Esophagus (tissue), 2 donors: ENCODE data around the gene PALMD. TPM values are rescaled to one million over a fixed set of nuclear protein-coding genes. Genes with fewer than 3 reads are reported as not detected.

Experiments
- H3K27ac ChIP-seq, 2 donors: one replicate each; pipeline ENCODE4 v1.5.1; 2013; ENCODE audit warnings: low read depth in 2 of 2, mild to moderate bottlenecking in 2 of 2, inconsistent platforms in 1 of 2, low read length in 1 of 2, moderate library complexity in 1 of 2
- H3K27me3 ChIP-seq, 2 donors: one replicate each; pipeline ENCODE4 v1.6.1; 2013; ENCODE audit warnings: low read length in 2 of 2, control low read depth in 1 of 2, mild to moderate bottlenecking in 1 of 2; ENCODE audit not compliant: insufficient read depth in 2 of 2, control insufficient read depth in 1 of 2
- H3K36me3 ChIP-seq, 2 donors: one replicate each; pipeline ENCODE4 v1.6.1; 2013; ENCODE audit warnings: low read length in 1 of 2; ENCODE audit not compliant: control insufficient read depth in 2 of 2, insufficient read depth in 2 of 2
- H3K4me1 ChIP-seq, 2 donors: one replicate each; pipeline ENCODE4 v1.6.1; 2013; ENCODE audit warnings: low read length in 1 of 2; ENCODE audit not compliant: control insufficient read depth in 2 of 2, insufficient read depth in 2 of 2
- H3K4me3 ChIP-seq, 2 donors: one replicate each; pipeline ENCODE4 v1.5.1; 2013; ENCODE audit warnings: low read length in 2 of 2, mild to moderate bottlenecking in 2 of 2, low read depth in 1 of 2, moderate library complexity in 1 of 2
- H3K9me3 ChIP-seq, 2 donors: one replicate each; pipeline ENCODE4 v1.6.1; 2013; ENCODE audit warnings: mild to moderate bottlenecking in 2 of 2, low read depth in 1 of 2, low read length in 1 of 2, moderate library complexity in 1 of 2; ENCODE audit not compliant: control insufficient read depth in 2 of 2, insufficient read depth in 1 of 2
- WGBS, 2 donors: extraction: QIAGEN DNeasy Blood & Tissue Kit; methylation state at CpG; one replicate each; pipeline ENCODE4 v1.1.7; 2013; 5-methylcytosine and 5-hydroxymethylcytosine counted together
- polyA plus RNA-seq, 2 donors: library from polyadenylated mRNA; stranded (reverse); fragments of 200-250 nt; gene quantifications; one replicate each; pipeline ENCODE4 v1.2.3, GENCODE V29; 2013
- donor health status: healthy with polysubstance abuse.
- donor health status: Bipolar disorder and iron deficiency.

Gene PALMD
- polyA plus RNA-seq, 2 donors, result 18.3 to 35.9 TPM

DNA sequence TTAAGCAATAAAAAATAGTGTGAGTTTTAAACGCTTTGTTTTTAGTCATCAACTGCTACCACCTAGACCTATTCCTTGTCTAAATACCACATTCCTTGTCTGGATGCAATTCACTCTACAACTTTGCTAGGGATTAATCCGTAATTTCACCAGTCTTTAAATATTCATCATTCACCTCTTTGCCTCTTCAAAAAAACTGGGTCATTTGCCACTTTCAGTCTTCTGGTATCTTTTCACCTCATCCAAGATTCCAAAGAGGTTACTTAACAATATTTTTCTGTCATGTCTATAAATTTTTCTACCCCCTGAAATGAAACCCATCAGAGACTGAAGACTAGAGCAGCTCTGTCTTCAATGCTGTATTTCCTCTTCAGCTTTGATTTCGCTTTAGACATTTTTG is 9.5 kb downstream of the PALMD start:
- no peak overlapping the region for H3K4me3 ChIP-seq
- H3K36me3 ChIP-seq, result no peaks in the 10 kb centered on the region
- H3K4me1 ChIP-seq, result peaks cover 0 to 4% of the 10 kb centered on the region in 2 donors
- no peaks in the 10 kb centered on the region for H3K9me3 ChIP-seq
- 85 to 88% methylated on average over 3 of the region's 3 CpGs for WGBS, 2 donors
- no peak overlapping the region for H3K27ac ChIP-seq
- H3K27me3 ChIP-seq, result no peaks in the 10 kb centered on the region

DNA sequence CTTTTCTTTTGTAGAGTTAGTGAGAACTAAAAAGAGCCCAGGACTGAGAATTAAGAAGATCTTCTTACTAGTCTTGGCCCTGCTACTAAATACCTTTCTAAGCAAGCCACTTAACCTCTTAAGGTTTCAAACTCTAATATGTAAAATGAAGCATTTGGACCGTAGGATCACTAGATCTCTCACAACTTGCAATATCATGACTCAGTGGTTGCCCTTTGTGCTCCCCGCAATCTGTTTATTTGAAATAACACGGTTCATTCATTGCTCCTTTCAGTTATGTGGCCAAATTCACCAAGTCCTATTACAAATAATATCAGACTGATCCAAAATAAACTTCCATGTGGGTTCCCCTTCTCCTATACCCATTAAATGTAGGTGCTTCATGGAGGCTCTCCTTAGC is 10.8 kb downstream of the PALMD start:
- Histone ChIP-seq H3K27ac (peak overlapping the region in 1 of 2 donors; percentile 21), H3K36me3 (no peaks in the 10 kb centered on the region), H3K27me3 (no peaks in the 10 kb centered on the region), H3K4me1 (peaks cover 0 to 4% of the 10 kb centered on the region in 2 donors), H3K4me3 (no peak overlapping the region), H3K9me3 (no peaks in the 10 kb centered on the region)
- 59 to 72% methylated on average over 3 of the region's 3 CpGs for WGBS, 2 donors

DNA sequence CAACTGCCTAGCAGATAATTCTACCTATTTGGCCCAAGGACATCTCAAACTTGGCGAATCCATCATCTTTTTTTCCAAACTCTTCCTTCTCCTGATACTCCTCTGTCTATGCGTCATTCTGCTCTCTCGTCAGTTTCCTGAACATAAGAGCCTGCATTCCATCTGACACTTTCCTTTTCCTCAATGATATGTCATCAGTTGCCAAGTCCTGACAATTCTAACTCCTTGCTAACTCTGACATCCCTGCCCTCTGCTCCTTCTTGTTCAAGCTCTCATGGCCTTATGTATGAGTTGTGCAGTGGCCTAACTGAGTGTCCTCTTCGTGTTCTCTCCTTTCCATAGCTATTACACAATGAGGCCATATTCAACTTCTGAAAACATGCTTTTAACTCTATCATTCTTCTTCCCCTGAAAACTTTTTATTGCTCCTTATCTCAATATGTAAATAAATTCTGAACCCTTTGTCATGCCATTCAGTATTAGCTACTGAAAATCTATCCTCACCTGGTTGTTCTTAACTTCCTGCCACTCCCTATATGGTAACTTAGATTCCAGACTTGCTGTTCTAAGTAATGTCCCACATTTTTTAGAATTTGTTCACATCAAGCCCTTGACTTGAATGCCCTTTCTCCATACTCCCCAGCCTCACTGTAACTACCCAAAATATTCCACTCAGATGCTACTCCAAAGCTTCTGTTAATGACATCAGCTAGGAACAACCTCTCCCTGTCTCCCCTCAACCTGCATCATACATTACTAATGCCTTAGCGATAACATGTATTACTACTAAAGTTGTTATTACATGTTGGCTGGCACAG is 11.5 kb downstream of the PALMD start:
- Histone ChIP-seq H3K9me3 (no peaks in the 10 kb centered on the region), H3K36me3 (no peaks in the 10 kb centered on the region), H3K4me1 (peaks cover 0 to 4% of the 10 kb centered on the region in 2 donors), H3K27me3 (no peaks in the 10 kb centered on the region), H3K27ac (peak overlapping the region; percentile 60 to 79), H3K4me3 (no peak overlapping the region)
- 53 to 57% methylated on average over 5 of the region's 5 CpGs for WGBS, 2 donors

DNA sequence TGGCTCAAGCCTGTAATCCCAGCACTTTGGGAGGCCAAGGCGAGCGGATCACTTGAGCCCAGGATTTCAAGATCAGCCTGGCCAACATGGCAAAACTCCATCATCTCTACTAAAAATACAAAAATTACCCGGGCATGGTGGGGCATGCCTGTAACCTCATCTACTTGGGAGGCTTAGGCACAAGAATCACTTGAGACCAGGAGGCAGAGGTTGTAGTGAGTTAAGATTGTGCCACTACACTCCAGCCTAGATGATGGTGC is 12.0 kb downstream of the PALMD start:
- Histone ChIP-seq H3K9me3 (no peaks in the 10 kb centered on the region), H3K36me3 (no peaks in the 10 kb centered on the region), H3K27me3 (no peaks in the 10 kb centered on the region), H3K27ac (peak overlapping the region; percentile 49 to 60), H3K4me1 (peaks cover 0 to 4% of the 10 kb centered on the region in 2 donors), H3K4me3 (no peak overlapping the region)
- WGBS, 2 donors, result 52 to 74% methylated on average over 3 of the region's 3 CpGs

DNA sequence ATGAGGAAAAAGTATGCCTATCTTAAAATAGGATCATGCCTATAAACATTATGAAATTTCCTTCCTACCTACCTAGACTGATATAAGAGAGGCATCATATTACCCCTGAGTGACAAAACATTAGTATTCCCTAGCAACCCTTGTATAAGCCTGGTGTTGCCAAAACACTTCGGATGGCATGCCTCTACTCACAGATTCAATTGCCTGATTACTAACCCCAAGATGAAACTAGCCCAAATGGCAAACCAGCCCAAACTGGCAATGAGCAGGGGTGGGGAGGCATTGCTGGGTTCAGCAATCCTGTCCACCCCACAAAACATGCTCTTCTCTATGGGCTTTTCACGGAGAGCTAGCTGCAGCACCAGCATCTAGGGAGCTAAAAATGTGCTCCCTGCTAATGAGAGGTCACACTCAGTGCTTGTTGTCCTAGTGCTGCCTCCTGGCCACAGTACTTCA is 13.9 kb downstream of the PALMD start:
- peaks cover 0 to 3% of the 10 kb centered on the region in 2 donors for H3K36me3 ChIP-seq
- H3K9me3 ChIP-seq, result no peaks in the 10 kb centered on the region
- H3K27ac ChIP-seq, result peak overlapping the region; percentile 35 to 71
- peaks cover 0 to 4% of the 10 kb centered on the region in 2 donors for H3K4me1 ChIP-seq
- 34 to 35% methylated on average over 2 of the region's 2 CpGs for WGBS, 2 donors
- no peak overlapping the region for H3K4me3 ChIP-seq
- no peaks in the 10 kb centered on the region for H3K27me3 ChIP-seq

DNA sequence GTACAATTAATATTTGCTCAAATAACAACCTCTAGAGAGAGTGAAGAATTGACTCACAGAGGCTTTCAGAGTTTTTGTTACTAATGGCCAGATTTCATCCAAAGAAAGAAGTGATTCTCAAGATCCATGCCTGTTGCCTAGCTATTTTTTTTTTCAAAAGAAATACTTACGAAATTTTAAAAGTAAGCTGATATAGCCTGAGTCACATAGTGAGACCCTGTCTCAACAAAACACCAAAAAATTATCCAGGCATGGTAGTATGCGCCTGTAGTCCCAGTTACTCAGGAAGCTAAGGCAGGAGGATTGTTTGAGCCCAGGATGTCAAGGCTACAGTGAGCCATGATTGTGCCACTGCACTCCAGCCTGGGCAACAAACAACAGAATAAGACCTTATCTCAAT is 14.6 kb downstream of the PALMD start:
- no peaks in the 10 kb centered on the region for H3K27me3 ChIP-seq
- H3K36me3 ChIP-seq, result peaks cover 0 to 3% of the 10 kb centered on the region in 2 donors
- no peak overlapping the region for H3K4me3 ChIP-seq
- H3K27ac ChIP-seq, result no peak overlapping the region
- no peaks in the 10 kb centered on the region for H3K9me3 ChIP-seq
- 69 to 83% methylated on average over 2 of the region's 2 CpGs for WGBS, 2 donors
- H3K4me1 ChIP-seq, result peaks cover 0 to 4% of the 10 kb centered on the region in 2 donors

DNA sequence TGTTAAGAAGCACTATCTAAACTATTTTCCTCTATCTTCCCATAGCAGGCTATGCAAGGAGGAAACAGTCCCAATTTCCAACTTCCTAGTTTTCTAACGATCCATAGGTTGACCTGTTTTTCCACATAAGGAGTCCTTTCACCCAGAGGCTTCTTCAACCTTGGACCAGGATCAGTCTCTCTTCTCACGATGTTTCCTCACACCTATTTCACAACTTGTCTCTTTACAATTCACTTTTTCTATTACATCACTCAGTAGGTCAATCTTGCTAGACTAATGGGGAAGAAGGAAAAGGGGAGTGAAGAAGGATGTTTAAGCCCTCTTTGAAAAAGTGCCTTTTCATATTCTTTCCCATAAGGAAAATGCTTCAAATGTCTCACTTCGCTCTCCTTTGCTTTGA is 15.9 kb downstream of the PALMD start:
- no peaks in the 10 kb centered on the region for H3K27me3 ChIP-seq
- H3K27ac ChIP-seq, result no peak overlapping the region
- H3K9me3 ChIP-seq, result no peaks in the 10 kb centered on the region
- 59 to 66% methylated on average over 3 of the region's 3 CpGs for WGBS, 2 donors
- H3K4me1 ChIP-seq, result peaks cover 0 to 4% of the 10 kb centered on the region in 2 donors
- peaks cover 0 to 3% of the 10 kb centered on the region in 2 donors for H3K36me3 ChIP-seq
- H3K4me3 ChIP-seq, result no peak overlapping the region

DNA sequence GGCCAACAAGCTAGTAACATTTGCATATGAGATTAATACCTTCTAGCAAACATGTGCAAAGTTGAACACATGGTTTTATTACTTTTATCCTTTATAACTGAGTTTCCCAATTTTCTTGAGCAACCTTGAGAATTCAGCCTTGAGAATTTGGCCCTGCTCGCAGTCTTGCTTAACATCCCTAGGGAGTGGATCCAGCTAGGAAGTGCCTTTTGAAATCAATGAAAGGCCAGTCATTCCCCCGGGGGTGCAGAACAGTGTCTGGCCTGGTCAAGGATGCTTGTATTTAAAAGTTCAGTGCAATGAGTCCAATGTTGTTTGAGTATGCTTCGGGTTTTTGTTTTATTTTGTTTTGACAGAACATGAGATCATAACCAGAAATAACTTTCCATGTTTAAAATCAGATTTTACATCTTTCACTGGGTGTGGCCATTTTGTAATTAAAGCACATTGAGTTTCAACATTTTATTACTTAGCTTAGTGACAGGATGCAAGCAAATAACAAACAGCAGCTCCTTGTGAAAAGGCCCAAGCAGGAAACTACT is 16.7 kb downstream of the PALMD start:
- no peaks in the 10 kb centered on the region for H3K27me3 ChIP-seq
- WGBS, 2 donors, result 30 to 39% methylated on average over 3 of the region's 3 CpGs
- H3K36me3 ChIP-seq, result peaks cover 0 to 3% of the 10 kb centered on the region in 2 donors
- H3K4me3 ChIP-seq, result no peak overlapping the region
- H3K27ac ChIP-seq, result peak overlapping the region; percentile 31 to 39
- H3K4me1 ChIP-seq, result peaks cover 0 to 4% of the 10 kb centered on the region in 2 donors
- no peaks in the 10 kb centered on the region for H3K9me3 ChIP-seq

DNA sequence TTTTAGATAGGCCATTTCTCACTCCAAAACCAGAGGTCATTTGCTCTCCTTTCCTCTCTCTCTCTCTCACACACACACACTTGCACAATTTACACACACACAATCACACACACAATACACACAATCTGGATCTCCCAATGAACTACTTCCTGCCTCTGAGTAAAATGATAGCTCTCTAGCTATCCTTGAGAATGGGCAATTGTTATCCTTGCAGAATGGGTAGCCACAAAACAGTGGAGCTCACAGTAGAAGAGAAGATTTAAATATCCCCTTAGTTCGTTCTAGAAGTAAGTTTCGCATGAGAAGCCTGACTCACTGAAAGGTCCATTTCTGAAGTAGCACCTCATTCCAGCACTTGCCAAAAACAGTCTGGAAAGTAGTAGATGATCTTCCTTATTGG is 17.6 kb downstream of the PALMD start:
- Histone ChIP-seq H3K4me1 (peaks cover 0 to 4% of the 10 kb centered on the region in 2 donors), H3K4me3 (no peak overlapping the region), H3K36me3 (peaks cover 3% of the 10 kb centered on the region in 2 donors), H3K27me3 (no peaks in the 10 kb centered on the region), H3K9me3 (no peaks in the 10 kb centered on the region), H3K27ac (no peak overlapping the region)
- WGBS, 2 donors, result 88 to 93% methylated on average over 2 of the region's 2 CpGs

DNA sequence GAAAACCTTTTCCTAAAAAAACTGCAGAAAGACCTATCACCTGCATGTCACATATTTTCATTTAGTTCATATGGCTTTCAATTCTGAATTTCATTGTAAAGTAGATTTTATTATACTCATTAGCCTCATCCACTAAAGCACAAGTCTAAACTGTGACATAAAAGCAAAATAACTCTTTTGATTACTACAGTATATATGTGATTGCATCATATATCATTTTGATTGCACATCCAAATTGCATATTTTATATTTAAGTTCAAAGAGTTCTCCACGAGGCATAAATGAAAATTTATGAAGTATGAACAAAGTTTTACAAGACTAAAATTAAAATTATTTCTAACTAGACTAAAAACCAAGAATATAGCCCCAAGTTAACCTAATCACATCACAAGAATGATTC is 19.3 kb downstream of the PALMD start:
- Histone ChIP-seq H3K4me1 (no peaks in the 10 kb centered on the region), H3K9me3 (no peaks in the 10 kb centered on the region), H3K36me3 (peaks cover 3 to 4% of the 10 kb centered on the region in 2 donors), H3K4me3 (no peak overlapping the region), H3K27me3 (no peaks in the 10 kb centered on the region), H3K27ac (no peak overlapping the region)
- 74 to 80% methylated on average over 1 of the region's 1 CpG for WGBS, 2 donors
